Right ventricle myocardium inferior (tissue), 1 donor: ENCODE results near the gene DHTKD1. TPM values are rescaled to one million over a fixed set of nuclear protein-coding genes. Genes with fewer than 3 reads are reported as not detected.
"Not testable (repeated sequence)": the region's sequence is repeated elsewhere in the genome, so short reads cannot be mapped to it uniquely, and the experiment has no call there.

ENCODE experiments used
- ATAC-seq: fragments of 200-7000 bp; cut with Tn5 transposase; one replicate; pipeline ENCODE4 v1.9.1; 2020; ENCODE audit warnings: mild to moderate bottlenecking, moderate library complexity
- DNase-seq: peaks from one replicate; pipeline ENCODE4 v3.0.0; 2021; ENCODE audit errors: missing footprints
- intact Hi-C: fragments of 100-400 bp; cut with DNase I; formaldehyde crosslinking; loops from one replicate; pipeline ENCODE4 v1.11.0; 2022
- total RNA-seq: library from RNA; stranded (reverse); fragmentation: NEBNext Ultra II Directional; extraction: Animal tissue kit (Norgen Biotek cat#: 25700); gene quantifications from one replicate; pipeline ENCODE4 v1.2.1, GENCODE V29; 2021
- donor health status: DM: no; HTN: yes; CAD: no; lungs with severe emphysema.

The DHTKD1 gene
- total RNA-seq, 1 donor from 2014 or later: 22.9 TPM

DNA sequence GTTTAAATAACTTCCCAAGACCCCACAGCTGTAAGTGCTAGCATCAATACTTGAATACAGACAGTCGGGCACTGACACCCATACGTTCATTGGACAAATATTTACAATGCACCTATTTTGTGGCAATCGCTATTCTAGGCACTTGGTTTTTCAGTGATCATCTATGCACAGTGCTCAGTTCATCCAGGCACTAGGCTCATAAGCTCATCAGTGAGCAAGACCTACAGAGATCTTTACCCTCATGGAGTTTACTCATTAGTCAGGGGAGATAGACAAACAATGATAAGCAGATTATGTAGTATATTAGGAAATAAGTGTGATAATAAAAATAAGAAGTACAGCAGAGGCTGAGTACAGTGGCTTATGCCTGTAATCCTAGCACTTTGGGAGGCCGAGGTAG lies 7.6 kb upstream of the DHTKD1 start:
- ATAC-seq (no peak), DNase-seq (no peak)
- intact Hi-C loops: no loop called here

DNA sequence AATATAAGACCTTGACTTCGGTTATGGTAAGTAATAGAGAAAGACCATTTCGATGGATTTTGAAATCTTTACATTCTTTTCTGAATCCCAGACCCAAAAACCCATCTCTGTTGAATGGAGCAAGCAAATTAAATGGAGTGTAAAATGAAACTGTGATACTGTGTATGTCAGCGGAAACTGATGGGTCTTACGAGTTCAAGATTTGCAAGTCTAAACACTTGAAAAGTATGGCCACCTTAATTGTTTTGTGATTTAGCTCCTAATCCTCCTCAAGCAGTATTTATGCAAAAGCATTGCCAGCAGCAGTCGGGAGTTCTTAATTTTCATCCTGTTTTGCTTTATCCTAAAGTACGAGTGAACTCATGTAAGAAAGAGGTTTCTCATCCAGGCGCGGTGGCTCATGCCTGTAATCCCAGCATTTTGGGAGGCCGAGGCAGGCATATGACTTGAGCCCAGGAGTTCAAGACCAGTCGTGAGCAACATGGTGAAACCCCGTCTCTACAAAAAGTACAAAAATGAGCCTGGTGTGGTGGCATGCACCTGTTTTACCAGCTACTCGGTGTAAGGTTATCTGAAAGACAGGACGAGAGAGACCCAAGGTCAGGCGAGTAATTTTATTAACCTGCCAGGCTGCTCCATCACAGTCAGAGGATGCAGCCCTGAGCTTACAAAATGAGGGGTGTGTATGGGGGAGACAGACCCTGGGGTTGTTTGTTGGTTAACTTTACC lies 5.8 kb upstream of the DHTKD1 start:
- ATAC-seq: no peak
- intact Hi-C loops: no loop called here
- no peak for DNase-seq

DNA sequence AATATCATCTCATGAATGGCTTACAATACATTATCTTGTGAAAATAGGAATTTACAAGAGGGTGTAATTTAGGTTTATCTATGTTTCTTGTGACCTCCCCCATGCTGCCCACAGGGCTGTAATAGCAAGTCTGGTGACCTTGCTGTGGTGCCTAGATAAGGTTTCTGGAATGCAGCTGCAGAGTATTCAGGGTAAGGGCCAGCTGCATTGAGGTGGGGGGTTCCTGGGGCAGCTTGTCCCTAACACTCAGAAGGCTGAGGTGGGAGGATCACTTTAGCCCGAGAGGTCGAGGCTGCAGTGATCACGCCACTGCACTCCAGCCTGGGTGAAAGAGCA lies 5.3 kb upstream of the DHTKD1 start:
- ATAC-seq: no peak
- intact Hi-C loops: no loop called here
- DNase-seq: no peak

DNA sequence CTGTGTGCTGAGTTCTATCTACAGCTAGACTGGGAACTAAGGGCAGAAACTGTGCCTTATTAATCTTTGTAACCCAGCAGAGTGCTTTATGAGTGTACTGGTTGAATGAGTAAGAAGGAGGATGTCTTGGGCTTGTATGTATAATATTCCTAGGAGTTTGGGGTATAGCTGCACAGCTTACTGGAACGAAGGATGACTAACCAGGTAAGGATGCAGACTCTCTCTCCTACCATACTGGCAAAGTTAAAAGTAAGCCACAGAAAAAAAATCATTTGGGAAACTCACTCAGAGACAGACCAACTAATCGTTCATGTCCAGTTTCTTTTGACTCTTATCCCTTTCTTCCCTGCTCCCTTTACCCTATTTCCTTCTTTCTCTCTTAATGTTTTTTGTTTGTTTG lies 1.4 kb upstream of the DHTKD1 start:
- DNase-seq (no peak), ATAC-seq (no peak)
- intact Hi-C loops: no loop called here

DNA sequence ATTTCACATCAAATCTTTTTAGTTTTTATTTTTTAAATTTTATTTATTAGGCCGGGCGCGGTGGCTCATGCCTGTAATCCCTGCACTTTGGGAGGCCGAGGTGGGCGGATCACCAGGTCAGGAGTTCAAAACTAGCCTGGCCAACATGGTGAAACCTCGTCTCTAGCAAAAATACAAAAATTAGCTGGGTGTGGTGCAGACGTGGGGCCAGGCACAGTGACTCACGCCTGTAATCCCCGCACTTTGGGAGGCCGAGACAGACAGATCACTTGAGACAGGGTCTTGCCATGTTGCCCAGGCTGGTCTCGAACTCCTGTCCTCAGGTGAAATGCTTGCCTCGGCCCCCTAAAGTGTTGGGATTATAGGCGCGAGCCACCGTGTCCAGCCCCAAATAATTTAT lies 2.7 kb downstream of the DHTKD1 start:
- intact Hi-C loops, DNase-seq, ATAC-seq: not testable (repeated sequence)

DNA sequence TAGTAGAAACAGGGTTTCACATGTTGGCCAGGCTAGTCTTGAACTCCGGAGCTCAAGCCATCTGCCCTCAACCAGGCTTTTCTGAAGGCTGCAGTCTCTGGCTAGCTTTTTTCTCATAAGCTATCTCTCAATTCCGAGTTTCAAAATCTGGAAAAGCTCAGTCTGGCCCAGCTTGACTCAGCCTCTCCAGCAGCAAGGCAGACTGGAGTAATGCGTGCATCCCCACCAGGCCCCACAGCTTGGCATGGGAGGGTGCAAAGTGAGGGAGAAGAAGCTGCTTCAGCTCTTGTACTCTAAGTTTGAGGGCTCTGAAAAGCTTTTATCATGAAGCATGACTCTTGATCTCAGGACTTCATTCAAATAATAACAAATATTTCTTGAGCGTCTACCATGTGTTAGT lies 4.8 kb downstream of the DHTKD1 start:
- ATAC-seq (no peak), DNase-seq (no peak)
- intact Hi-C loops: no loop called here

DNA sequence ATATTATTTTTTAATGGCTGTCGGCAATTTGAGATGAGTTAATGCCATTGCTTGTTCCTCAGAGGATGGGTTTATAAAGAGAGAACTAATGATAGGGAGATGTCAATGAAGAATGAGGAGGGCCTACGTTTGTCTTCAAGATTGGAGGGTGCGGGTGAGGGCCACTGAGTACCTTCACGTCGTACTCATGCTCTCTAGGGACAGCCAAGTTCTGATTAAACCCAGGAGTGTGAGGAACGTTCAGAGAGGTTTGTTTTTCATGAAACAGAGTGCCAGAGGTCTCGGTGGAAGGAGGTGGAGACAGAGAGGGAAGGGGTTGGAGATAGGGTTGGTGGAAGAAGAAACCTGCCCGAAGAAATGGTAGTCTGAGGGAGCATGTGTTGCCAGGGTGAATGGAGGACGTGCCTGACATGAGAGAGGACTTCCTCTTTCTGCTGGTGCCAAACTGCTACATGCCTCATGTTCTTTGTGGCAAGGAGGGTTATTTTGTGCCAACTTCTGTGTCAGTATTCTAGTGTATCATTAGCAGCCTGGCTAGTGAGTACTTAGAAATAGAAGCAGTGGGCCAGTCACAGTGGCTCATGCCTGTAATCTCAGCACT lies 8.9 kb downstream of the DHTKD1 start:
- intact Hi-C loops: no loop called here
- DNase-seq: no peak
- ATAC-seq: no peak

DNA sequence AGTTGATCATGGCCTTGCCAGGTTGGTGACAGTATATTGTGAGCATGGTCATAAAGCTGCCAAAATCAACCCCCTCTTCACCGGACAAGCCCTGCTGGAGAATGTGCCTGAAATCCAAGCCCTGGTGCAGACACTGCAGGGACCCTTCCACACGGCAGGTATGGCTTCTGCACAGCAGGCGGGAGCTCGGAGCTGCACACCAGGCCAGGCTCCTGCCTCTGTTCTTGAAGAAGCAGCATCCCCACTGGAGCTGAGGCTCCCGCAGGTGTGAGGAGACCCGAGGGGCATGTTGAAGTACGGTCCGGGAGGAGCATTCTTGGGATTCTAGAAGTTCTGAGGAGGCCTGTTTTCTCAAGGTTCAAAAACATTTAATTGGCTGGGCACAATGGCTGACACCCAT lies 12.7 kb downstream of the DHTKD1 start:
- no peak for ATAC-seq
- intact Hi-C loops: no loop called here
- no peak for DNase-seq

DNA sequence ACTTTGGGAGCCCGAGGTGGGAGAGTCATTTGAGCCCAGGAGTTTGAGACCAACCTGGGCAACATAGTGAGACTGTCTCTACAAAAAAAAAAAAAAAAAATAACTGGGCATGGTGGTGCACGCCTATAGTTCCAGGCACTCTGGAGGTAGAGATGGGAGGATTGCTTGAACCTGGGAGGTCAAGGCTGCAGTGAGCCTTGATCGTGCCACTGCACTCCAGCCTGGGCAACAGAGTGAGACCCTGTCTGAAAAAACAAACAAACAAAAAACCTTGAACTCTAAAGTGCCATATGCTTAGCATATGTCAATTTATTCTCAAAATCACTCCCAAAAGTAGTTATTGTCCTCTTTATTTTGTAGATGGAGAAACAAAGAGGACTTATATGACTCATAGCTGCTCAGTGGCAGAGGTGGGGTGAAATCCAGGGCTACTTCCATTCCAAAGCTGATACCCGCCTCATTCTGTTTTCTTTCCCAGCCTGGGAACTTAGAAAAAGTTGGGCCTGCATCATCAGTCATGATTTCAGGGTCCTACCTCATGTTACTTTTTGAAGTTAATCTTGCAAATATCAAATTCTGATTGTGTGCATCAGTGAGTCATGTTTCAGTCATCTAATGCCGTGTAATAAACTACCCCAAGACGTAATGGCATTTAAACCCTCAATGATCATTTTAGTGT lies 13.3 kb downstream of the DHTKD1 start:
- intact Hi-C loops: no loop called here
- ATAC-seq: no peak
- DNase-seq: no peak

DNA sequence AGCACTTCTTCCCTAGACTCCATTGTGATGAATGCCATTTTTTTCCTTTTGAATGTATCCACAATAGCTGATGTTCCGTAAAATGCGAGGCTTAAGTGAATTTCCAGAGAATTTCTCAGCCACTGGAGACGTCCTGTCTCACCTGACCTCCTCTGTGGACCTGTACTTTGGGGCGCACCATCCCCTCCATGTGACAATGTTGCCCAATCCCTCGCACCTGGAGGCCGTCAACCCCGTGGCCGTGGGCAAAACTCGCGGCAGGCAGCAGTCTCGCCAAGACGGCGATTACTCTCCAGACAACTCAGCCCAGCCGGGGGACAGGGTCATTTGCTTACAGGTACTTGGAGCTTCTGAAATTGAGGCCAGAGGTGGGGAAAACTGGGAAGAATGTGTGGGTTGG lies 20.2 kb downstream of the DHTKD1 start:
- intact Hi-C loops: no loop called here
- ATAC-seq: no peak

DNA sequence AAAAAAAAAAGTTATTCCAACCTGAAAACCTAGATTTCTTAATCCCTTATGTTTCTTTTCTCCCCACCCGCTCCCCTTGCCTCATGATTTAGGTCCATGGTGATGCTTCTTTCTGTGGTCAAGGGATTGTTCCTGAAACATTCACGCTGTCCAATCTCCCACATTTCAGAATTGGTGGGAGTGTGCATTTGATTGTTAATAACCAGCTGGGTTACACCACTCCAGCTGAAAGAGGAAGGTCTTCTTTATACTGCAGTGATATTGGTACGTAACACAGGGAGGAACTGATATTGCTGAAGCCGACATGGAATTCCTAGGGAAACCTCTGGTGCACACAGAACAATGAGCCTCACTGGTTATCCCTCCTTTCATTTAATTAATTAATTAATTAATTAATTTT lies 22.7 kb downstream of the DHTKD1 start:
- ATAC-seq (no peak), DNase-seq (no peak)
- intact Hi-C loops: no loop called here

More for the DNA sequence above, 20.2 kb downstream of the DHTKD1 start:
- DNase-seq: no peak

DNA sequence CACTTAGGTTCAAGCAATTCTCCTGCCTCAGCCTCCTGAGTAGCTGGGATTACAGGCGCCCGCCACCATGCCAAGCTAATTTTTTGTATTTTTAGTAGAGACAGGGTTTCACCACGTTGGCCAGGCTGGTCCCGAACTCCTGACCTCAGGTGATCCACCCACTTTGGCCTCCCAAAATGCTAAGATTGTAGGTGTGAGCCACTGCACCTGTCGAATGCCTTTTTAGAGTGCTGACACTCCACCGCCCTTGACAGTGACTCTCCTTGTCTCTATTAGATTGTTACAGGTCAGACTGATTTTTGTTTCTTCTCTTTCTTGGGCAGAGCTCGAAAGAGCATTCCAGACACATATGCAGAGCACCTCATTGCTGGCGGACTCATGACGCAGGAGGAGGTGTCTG lies 28.6 kb downstream of the DHTKD1 start:
- intact Hi-C loops, DNase-seq, ATAC-seq: not testable (repeated sequence)

DNA sequence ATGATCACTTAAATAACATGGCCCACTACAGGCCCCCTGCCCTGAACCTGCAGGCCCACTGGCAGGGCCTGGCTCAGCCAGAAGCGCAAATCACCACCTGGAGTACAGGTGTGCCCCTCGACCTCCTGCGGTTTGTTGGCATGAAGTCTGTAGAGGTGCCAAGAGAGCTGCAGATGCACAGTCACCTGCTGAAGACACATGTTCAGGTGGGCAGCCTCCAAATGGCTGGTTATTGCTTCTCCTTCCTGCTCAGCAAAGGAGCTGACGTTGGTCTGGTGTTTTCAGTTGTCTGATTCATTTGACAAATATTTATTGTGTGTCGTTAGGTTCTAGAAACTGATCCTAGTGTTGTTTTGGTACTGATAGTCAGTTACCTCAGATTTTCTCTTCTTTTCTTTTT lies 29.0 kb downstream of the DHTKD1 start:
- ATAC-seq: no peak
- DNase-seq: no peak
- intact Hi-C loops: no loop called here

DNA sequence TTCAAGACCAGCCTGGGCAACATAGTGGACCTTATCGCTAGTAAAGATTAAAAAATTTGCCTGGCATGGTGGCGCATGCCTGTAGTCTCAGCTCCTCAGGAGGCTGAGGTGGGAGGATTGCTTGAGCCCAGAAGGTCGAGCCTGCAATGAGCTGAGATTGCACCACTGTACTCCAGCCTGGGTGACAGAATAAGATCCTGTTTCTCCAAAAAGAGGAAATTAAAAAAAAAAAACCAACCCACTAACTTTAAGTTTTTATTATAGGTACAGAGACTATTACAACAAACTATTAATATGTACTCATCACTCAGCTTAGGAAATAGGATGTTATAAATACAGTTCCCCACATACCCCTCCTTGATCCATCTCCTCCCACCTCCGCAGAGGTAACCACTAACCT lies 30.2 kb downstream of the DHTKD1 start:
- DNase-seq (no peak), ATAC-seq (no peak)
- intact Hi-C loops: no loop called here

DNA sequence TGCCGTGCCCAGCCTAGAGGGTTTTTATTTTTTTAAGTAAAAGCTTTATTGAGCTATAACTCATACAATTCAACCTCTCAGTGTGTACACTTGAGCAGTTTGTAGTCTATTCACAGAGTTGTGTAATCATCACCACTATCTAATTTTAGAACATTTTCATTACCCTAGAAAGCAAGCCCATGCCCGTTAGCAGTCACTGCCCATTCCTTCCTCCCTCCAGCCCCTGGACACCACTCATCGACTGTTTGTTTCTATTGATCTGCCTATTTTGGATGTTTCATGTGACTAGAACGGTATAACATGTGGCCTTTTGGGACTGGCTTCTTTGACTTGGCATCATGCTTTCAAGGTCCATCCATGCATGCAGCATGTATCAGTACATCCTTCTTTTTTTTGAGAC lies 35.0 kb downstream of the DHTKD1 start:
- DNase-seq (no peak), ATAC-seq (no peak)
- intact Hi-C loops: no loop called here

DNA sequence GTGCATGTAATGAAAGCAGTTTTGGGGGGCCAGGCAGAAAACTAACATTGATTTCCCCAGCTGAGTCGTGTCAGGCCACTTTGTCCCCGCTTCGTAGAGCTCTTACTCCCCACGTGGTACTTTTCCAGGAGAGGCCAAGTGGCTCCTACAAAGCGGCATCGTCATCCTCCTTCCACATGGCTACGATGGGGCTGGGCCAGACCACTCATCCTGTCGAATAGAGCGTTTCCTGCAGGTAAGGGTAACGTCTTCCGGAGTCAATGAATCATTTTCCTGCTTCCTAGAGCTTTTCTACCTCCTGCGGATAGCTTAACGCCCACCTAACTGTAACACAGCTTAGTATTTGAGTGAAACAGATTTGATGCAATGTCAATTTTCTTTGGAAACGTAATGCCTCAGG lies 39.0 kb downstream of the DHTKD1 start:
- DNase-seq: no peak
- intact Hi-C loops: no loop called here
- no peak for ATAC-seq

DNA sequence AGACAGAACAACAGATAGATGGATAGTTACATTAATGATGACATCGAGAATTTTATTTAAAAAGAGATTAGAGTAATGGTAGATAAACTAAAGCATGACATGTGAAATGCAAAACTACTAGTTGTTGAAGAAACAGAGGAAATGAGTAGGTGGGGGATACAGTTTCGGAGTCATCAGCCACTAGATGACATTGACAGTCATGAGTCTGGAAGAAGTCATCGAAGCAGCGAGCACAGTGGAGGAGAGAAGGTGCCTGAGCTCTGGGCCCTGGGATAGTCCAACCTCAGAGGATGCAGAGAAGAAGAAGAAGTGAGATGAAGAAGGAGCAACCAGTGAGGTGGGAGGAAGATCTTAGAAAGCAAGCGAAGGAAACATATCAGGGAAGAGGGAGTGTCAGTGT lies 40.5 kb downstream of the DHTKD1 start:
- no peak for ATAC-seq

DNA sequence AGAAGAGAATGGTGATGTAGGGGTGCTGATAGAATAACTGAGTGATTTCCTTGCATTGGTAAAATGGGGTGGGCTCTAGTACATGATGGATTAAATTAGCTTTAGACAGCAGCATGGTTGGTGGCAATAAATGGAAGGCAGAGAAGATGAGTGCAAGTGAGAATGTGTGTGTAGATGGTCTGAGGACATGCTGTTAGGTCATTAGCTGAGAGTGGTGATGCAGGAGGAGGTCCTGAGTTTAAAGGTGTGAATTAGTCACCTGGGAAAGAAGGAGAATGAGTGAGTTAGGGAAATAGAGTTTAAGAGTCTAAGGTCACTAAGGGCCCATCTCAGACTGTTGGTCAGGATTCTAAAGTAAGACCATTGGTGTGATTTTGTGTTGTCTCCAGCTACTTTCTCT lies 42.8 kb downstream of the DHTKD1 start:
- intact Hi-C loops: no loop called here
- ATAC-seq: no peak

More for the DNA sequence above, 40.5 kb downstream of the DHTKD1 start:
- no peak for DNase-seq
- intact Hi-C loops: no loop called here

DNA sequence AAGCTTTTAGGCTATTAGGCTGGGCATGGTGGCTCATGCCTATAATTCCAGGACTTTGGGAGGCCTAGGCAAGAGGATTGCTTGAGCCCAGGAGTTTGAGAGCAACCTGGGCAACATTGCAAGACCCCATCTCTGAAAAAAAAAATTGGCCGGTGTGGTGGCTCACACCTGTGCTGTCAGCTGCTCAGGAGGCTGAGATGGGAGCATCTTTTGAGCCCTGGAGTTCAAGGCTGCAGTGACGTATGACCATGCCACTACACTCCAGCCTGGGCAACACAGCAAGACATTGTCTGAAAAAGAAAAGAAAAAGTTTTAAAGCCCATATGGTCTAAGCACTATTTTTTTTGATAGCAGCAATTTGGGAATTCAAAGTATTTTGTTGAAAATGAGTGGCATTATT lies 44.9 kb downstream of the DHTKD1 start:
- DNase-seq (no peak), ATAC-seq (no peak)
- intact Hi-C loops: no loop called here

More for the DNA sequence above, 42.8 kb downstream of the DHTKD1 start:
- no peak for DNase-seq

DNA sequence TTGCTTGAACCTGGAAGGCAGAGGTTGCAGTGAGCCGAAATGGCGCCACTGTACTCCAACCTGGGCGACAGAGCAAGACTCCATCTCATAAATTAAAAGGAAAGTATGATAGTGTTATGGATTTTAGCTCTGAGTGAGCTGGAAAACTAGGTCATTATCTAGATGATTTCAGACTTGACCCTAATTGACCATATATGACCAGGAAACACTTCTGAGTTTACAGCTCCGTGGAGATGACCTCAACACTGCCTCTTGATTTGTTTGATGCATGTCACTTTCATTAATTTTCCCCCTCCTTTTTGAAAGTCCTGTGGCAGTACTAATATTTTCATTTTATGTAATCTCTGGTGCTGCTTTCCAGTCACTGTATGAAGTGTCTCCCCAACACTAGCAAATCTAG lies 52.9 kb downstream of the DHTKD1 start:
- intact Hi-C loops: no loop called here
- no peak for DNase-seq
- no peak for ATAC-seq
